Central memory CD8-positive, alpha-beta T cell (primary cell): ENCODE results near the gene TSPOAP1.
A peak's percentile ranks its signal among the peaks of the same experiment; 100 is the strongest.

Source experiments
- ATAC-seq: fragments of 150-1000 bp; cut with Tn5 transposase; replicated peaks from 2 replicates; pipeline ENCODE4 v1.10.0; 2022; ENCODE audit warnings: mild to moderate bottlenecking, moderate FRiP score, moderate number of reproducible peaks; ENCODE audit not compliant: poor library complexity, severe bottlenecking; ENCODE audit errors: extremely low read depth
- DNase-seq, 2 donors: peaks; one replicate each; pipeline ENCODE4 v3.0.0; 2021; ENCODE audit warnings: low spot score in 2 of 2
- H3K27ac Mint-ChIP-seq: one replicate; pipeline ENCODE4 v1.8.0; 2022; ENCODE audit warnings: low read depth, mild to moderate bottlenecking, moderate library complexity, mixed read lengths
- H3K27me3 Mint-ChIP-seq: one replicate; pipeline ENCODE4 v1.8.0; 2022; ENCODE audit warnings: mixed read lengths
- H3K36me3 Mint-ChIP-seq: one replicate; pipeline ENCODE4 v1.8.0; 2022; ENCODE audit warnings: mild to moderate bottlenecking, moderate library complexity, mixed read lengths; ENCODE audit not compliant: insufficient read depth
- H3K4me1 Mint-ChIP-seq: one replicate; pipeline ENCODE4 v1.8.0; 2022; ENCODE audit warnings: mixed read lengths
- H3K4me3 Mint-ChIP-seq: one replicate; pipeline ENCODE4 v1.8.0; 2022; ENCODE audit warnings: mild to moderate bottlenecking, moderate library complexity, mixed read lengths
- H3K9me3 Mint-ChIP-seq: one replicate; pipeline ENCODE4 v1.8.0; 2022; ENCODE audit warnings: mixed read lengths

The TSPOAP1 gene

DNA sequence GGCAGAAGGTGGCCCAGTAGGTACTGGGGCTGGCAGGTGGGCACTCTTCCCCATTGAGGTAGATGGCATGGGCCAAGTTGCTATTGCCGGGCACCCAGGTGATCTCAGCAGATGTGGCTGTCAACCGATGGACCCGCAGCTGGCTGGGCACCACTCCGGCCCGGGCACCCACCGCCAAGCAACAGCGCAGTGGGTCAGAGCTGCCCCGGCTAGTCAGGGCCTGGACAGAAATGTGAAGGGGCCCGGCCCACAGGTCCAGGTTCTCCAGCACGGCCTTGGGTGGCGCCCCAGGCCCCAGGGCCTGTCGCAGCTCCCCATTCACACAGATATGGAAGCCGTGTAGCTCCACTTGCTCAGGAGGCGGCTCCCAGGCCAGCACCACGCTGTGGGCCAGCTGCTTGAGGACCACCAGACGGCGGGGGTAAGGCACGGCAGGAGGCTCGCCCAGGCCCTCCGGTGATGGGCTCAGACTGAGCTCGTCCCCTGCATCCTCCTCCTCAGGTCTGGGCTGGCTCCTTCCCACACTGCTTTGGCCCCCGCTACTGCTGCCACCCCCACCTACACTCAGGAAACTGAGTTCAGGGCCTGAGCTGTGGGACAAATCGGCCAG, 16.5 kb downstream of the TSPOAP1 start:
- no peaks in the 10 kb centered on the region for H3K27me3 Mint-ChIP-seq
- H3K4me3 Mint-ChIP-seq, result no peak overlapping the region
- peak overlapping the region; percentile 90 for H3K27ac Mint-ChIP-seq
- ATAC-seq (no peak), DNase-seq (peak; percentile 7 to 9)
- H3K9me3 Mint-ChIP-seq, result no peaks in the 10 kb centered on the region
- H3K36me3 Mint-ChIP-seq, result peaks cover 25% of the 10 kb centered on the region
- H3K4me1 Mint-ChIP-seq, result peaks cover 1% of the 10 kb centered on the region

DNA sequence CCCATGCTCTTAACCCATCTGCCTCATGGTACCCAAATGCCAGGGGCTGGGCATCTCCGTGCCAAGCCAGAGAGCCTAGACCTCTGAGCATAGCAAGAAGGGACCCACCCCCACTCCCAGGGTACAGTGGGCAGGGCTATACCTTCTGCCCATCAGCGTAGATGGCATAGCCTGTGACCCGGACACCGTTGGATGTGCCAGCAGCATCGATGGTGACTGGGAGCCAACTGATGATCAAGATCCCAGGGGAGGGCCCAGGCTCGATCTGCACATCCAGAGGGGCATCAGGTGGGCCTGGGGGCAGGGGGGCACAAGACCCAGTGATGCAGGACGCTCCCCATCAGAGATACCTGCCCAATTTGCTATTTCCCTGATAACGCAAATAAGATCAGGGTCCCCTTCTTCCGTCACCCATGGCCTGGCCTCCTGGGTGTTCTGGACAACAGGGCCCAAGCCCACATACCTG, 17.1 kb downstream of the TSPOAP1 start:
- ATAC-seq (no peak), DNase-seq (peak in 1 of 2 donors; percentile 9)
- Mint-ChIP-seq H3K4me1 (no peaks in the 10 kb centered on the region), H3K27me3 (no peaks in the 10 kb centered on the region), H3K4me3 (no peak overlapping the region), H3K36me3 (peaks cover 23% of the 10 kb centered on the region), H3K9me3 (no peaks in the 10 kb centered on the region), H3K27ac (no peak overlapping the region)

DNA sequence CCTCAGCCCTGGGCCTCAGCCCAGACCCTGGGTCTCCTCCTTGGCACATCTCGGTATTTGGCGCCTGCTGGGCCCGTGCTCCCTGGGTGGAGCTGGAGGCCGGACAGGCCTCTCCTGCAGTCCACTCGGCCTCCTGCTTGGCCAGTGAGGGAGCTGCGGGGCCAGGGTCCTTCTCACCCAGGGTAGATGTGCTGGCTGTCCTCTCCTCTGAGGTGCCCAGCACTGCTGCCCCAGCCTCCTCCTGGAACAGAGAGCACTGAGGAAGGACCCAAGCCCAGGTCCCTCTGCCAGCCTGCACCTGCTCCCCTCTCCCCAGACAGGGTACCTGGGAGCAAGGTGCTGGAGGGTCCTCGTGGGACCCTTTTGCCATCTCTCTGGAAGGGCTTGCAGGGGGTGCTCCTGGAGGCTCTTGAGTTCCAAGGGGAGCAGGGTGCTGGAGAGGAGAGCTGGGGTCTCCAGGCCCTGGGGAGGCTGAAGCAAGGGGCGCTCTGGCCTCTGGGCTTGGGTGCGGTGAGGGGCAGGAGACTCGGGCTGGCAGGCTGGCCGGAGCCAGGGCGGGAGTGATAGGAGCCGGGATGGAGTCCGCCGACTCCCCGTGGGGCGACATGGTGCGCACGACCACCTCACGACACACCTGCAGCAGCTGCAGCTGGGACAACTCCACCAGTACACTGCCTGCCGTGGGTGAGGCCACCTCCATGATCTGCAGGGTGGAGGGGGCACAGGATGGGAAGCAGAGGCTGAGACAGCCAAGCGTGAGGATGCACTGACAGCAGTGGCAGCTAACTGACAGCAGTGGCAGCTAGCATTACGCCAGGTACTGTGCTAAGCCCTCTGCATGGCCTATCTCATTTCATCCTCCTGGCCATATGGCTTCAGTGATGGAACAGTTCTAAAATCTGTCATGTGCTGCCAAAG, 17.8 kb downstream of the TSPOAP1 start:
- no peak for ATAC-seq
- Mint-ChIP-seq H3K36me3 (peaks cover 23% of the 10 kb centered on the region), H3K27ac (no peak overlapping the region), H3K4me3 (no peak overlapping the region), H3K4me1 (no peaks in the 10 kb centered on the region), H3K9me3 (no peaks in the 10 kb centered on the region), H3K27me3 (no peaks in the 10 kb centered on the region)
- DNase-seq, result peak in 1 of 2 donors; percentile 9

DNA sequence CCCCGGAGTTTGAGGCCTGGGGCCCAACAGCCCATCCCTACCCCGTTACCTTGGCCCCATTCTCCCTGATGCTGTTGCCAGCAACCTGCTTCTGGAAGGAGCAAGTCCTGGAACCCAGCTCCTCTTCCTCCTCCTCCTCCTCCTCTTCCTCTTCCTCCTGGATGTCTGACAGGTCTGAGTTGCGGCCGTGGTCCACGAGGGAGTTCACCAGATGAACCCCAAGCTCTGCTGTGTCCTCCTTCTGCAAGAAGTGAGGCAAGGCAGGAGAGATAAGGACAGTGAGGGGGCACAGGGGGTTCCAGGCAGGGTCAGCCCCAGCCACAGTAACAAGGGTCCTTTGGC, 18.7 kb downstream of the TSPOAP1 start:
- H3K27me3 Mint-ChIP-seq, result no peaks in the 10 kb centered on the region
- peaks cover 22% of the 10 kb centered on the region for H3K36me3 Mint-ChIP-seq
- DNase-seq, result peak in 1 of 2 donors; percentile 6
- no peak overlapping the region for H3K4me3 Mint-ChIP-seq
- H3K9me3 Mint-ChIP-seq, result no peaks in the 10 kb centered on the region
- no peak for ATAC-seq
- no peak overlapping the region for H3K27ac Mint-ChIP-seq
- H3K4me1 Mint-ChIP-seq, result no peaks in the 10 kb centered on the region

DNA sequence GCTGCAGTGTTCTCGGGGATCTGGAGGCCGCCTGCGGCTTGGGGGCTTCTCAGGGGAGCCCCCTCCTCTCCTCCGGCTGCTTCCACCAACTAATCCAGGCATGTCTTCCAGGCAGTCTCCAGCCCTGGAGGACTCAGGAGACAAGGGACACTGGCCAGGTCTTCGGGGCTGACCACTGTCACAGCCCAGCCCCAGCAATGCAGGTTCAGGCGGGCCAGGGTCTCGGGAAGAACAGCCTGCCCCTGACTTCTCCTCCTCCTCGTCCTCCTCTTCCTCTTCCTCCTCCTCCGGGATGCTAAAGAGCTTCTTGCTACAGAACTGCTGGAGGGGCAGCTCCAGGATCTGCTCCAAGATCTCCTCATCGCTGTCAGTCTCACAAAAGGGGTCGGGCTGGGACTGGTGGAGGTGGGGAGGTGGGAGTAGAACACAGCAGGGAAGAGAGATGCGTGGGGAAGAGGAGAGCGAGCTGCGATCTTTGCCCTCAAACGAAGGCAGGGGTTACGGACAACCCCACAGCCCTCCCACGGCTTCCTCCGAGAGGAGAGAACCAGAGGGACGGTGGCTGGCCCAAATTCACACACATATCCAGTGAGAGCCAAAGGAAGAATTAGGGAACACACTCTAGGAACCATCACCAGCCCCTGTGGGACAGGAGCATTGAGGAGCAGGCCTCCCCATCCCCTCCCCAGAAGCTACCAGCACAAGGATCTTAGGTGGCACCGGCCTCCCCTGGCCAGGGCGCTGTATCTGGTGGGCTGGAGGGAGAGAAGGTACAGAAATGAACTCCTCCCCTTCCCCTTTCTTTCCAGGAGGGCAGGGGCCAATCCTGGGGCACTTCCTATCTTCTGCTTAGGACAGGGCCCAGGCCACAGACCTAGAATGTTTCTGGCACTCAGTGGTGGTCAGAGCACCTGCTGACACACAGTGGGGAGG, 19.3 kb downstream of the TSPOAP1 start:
- DNase-seq (peak in 1 of 2 donors; percentile 8), ATAC-seq (no peak)
- Mint-ChIP-seq H3K27ac (no peak overlapping the region), H3K9me3 (no peaks in the 10 kb centered on the region), H3K27me3 (no peaks in the 10 kb centered on the region), H3K4me3 (no peak overlapping the region), H3K36me3 (peaks cover 20% of the 10 kb centered on the region), H3K4me1 (peaks cover 2% of the 10 kb centered on the region)

DNA sequence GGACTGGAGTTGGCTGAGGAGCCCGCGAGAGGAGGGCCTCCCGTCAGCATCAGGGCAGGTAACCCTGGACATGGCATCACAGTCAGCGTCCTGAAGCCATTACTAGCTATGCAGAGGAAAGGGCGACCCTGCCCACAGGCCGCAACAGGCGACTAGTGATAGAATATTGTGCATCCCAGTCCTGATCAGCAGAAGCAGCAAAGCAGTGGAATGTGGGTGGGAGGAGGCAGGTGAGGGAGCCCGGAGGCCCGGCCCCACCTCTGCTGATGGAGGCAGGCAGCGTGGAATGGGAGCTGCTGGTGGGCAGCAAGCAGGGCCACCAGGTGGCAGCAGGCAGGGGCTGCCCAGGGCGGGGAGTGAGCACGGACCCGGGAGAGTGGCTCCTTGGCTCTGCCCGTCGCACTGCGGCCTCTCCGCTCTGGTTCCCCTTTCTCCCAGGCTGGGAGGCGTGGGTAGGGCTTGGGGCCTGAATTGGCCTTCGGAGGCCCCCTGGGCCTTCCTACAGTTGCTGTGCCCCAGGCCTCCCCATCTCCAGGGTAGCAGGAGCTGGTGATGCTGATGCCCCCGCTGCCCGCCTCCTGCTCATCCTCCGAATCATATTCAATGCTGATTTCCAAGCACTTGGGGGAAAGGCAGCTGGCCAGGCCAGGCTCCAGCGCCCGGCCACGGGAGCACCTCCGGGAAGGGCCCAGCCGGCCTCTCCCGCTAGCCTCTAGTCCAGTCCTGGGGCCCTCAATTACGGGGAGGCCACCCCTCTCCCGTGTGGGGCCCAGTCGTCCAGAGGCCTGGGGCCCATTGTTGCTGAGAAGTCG, 20.2 kb downstream of the TSPOAP1 start:
- Mint-ChIP-seq H3K4me1 (peaks cover 5% of the 10 kb centered on the region), H3K27me3 (no peaks in the 10 kb centered on the region), H3K9me3 (no peaks in the 10 kb centered on the region), H3K36me3 (peaks cover 14% of the 10 kb centered on the region), H3K4me3 (no peak overlapping the region), H3K27ac (no peak overlapping the region)
- no peak for ATAC-seq
- peak in 1 of 2 donors; percentile 8 for DNase-seq

DNA sequence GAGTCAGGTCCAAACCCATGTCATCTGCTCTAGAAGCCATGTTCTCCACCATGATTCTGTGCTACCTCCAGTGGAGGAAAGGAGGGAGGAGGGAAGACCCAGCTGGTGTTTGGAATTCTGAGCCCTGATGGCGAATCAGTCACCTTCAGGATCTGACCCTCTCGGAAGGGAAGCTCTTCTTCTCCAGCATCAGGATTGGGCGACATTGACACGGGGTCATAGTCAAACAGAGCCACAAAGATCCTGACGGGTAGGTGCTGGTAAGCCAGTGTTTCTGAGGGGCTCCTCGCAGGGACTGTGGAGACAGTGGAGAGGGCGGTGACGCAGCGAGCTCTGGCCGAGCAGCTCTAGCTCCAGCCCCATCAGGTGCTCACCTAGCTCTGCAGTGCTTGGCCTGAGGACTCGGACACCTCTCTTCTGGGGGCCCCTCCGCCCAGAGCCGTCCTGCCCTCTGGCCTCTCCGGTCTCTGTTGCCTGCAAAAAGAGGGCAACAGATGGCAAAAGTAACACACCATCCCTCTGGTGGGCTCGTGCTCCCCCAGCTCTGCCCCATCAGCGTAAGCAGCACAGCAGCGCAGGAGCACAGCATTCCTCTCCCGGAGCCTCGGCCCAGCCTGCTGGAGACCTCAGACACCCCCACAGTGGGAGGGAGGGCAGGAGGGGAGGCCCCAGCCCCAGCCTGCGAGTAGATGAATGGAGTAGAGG, 21.0 kb downstream of the TSPOAP1 start:
- Mint-ChIP-seq H3K27ac (no peak overlapping the region), H3K4me1 (peaks cover 5% of the 10 kb centered on the region), H3K36me3 (peaks cover 11% of the 10 kb centered on the region), H3K4me3 (no peak overlapping the region), H3K27me3 (no peaks in the 10 kb centered on the region), H3K9me3 (no peaks in the 10 kb centered on the region)
- DNase-seq, result no peak
- ATAC-seq, result no peak

DNA sequence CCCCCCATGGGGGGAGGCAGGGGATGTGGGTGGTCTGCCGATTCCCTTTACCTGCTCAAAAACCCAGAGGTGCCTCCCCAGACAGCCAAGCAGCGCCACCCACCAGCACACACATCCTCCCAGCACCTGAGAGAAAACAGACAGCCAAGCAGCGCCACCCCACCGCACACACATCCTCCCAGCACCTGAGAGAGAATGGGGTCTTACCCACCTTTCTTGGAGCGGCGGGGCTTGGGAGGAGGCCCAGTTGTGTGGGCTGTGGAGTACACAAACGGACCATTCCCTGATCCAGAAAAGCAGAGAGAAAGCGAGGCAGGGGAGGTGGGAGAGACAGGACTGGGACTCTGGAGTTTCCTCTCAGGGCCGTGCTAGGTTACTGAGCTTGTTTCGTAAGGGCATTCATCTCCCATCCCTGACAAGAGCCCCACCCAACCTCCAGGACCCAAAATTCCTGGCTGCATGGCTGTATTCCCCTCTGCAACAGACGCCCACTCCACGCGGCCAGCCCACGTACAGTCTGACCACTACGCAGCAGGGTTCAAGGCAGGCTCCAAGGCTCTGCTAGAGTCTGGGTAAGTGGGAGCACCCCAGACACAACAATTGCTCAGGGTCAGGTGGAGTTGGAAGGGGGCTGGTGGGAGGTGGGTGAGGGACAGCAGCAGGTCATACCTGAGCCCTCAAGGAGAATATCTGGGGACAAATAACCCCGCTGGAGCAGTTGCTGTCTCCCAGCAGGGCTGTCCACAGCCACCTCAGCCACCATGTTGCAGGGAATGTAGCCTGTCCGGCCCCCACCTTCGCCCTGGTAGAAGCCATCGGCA, 22.3 kb downstream of the TSPOAP1 start:
- ATAC-seq, result no peak
- no peak overlapping the region for H3K27ac Mint-ChIP-seq
- peak in 1 of 2 donors; percentile 7 for DNase-seq
- no peaks in the 10 kb centered on the region for H3K9me3 Mint-ChIP-seq
- no peak overlapping the region for H3K4me3 Mint-ChIP-seq
- no peaks in the 10 kb centered on the region for H3K27me3 Mint-ChIP-seq
- H3K36me3 Mint-ChIP-seq, result peaks cover 8% of the 10 kb centered on the region
- H3K4me1 Mint-ChIP-seq, result peaks cover 5% of the 10 kb centered on the region

DNA sequence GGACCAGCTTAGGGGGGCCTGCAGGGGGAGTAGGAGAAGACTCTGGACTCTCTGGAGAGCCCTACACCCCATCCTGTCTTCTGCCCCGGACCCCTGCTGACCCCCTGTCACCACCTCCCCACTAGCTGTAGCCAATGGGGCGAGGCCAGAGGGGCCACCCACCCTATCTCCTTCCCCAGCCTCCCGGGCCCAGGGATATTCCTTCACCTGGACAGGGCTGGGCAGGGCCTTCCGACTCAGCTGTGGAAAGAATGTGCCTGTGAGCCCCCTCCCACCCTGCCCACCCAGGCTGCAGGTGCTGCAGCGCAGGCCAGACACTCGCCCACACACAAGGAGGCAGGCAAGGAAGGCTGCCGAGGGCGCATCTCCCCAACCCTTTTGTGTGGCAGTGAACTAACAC, 23.0 kb downstream of the TSPOAP1 start:
- peaks cover 8% of the 10 kb centered on the region for H3K36me3 Mint-ChIP-seq
- ATAC-seq, result no peak

DNA sequence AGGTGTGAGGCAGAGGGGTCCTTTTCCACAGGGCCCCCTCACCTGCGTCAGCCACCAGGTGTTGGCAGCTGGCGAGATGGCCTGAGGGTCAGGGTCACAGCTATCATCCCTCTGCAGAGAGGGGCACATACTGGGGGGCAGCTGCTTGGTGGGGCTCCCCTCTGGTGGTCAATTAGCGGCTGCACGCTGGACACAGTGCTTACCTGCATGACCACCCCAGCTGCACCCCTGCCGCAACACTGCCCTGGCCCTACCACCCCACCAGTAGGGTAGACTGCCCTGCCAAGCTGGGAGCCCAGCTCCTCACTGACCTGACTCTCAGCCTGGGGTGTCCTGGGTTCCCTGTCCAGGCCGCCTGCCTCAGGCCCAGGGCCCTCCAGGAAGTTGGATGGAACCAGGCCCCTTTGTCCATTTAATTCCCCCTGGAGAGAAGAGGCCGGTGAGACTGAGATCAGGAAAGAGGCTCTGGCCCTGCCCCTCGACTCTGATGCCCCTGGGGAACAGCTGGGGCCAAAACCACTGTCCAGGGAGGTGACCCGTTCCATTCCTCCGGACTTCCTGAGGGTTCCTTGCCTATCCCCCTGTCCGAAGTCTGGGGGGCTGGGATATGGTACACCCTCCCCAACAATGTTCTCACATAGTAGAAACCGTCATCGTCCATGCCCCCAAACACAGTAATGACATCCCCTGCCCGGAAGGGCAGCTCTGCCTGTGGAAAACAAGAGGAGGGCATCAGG, 23.7 kb downstream of the TSPOAP1 start:
- ATAC-seq (no peak), DNase-seq (peak in 1 of 2 donors; percentile 8)
- H3K4me3 Mint-ChIP-seq, result no peak overlapping the region
- H3K4me1 Mint-ChIP-seq, result peaks cover 12% of the 10 kb centered on the region
- H3K36me3 Mint-ChIP-seq, result peaks cover 8% of the 10 kb centered on the region
- no peaks in the 10 kb centered on the region for H3K9me3 Mint-ChIP-seq
- no peaks in the 10 kb centered on the region for H3K27me3 Mint-ChIP-seq
- no peak overlapping the region for H3K27ac Mint-ChIP-seq

More for the DNA sequence above, 23.0 kb downstream of the TSPOAP1 start:
- Mint-ChIP-seq H3K27ac (no peak overlapping the region), H3K4me3 (no peak overlapping the region), H3K9me3 (no peaks in the 10 kb centered on the region), H3K4me1 (peaks cover 9% of the 10 kb centered on the region), H3K27me3 (no peaks in the 10 kb centered on the region)
- DNase-seq, result no peak
